GM21526 (cell line): ENCODE results near the gene PTPN11.
"Not testable (repeated sequence)": the region's sequence is repeated elsewhere in the genome, so short reads cannot be mapped to it uniquely, and the experiment has no call there.

Experiments used
- ATAC-seq: cut with Tn5 transposase; IDR thresholded peaks from one replicate; pipeline ENCODE4 v1.9.1; 2021; ENCODE audit warnings: moderate library complexity; ENCODE audit not compliant: unreplicated experiment, low FRiP score

The PTPN11 gene

DNA sequence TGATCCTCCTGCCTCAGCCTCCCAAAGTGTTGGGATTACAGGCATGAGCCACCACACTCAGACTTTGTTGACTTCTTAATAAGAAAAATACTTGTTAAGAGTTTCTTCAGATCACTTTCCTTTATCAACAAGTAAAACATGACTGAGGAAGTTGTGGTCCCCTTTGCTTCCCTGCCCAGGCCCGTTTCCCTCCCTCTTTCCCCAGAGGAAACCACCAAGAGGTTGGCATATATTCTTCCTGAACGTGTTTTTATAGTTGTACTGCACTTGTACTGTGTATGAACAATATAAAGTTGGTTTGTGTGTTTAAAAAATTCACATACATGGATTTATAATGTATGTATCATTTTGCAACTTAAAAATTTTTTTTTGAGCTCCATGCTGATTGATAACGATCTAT is 28.4 kb downstream of the PTPN11 start:
- no peak for ATAC-seq

DNA sequence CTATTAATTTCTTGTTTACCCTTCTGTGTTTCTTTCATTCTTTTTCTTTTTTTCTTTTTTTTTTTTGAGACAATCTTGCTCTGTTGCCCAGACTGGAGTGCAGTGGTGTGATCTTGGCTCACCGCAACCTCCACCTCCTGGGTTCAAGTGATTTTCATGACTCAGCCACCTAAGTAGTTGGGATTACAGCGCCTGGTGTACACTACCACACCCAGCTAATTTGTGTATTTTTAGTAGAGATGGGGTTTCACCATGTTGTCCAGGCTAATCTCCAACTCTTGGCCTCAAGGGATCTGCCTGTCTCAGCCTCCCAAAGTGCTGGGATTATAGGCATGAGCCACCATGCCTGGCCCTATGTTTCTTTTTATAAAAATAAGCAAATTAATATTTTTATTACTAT is 29.4 kb downstream of the PTPN11 start:
- not testable (repeated sequence) for ATAC-seq

DNA sequence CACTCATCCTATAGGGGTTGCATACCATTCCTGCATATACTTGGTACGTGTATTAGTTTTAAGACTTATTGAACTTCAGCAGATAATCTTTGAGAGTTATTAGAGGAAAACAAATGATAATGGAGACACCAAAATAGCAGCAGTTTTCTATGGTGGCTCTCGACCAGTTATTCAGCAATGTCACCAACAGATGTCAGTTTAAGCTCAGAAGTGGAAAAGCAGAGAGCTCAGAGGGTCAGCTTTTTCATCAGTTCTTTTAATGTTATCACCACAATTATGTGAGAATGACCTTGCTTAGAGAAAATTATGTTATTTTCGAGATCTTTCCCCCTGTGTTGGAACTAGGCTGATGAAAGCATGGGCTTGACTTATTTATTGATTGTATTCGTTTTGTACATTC is 32.0 kb downstream of the PTPN11 start:
- ATAC-seq: no peak

- no peak for ATAC-seq
Measured at GRCh38 chr12:112456029-112456428, 37.3 kb downstream of the PTPN11 start.

GRCh38 chr12:112457142-112457541 is 38.4 kb downstream of the PTPN11 start:
- ATAC-seq: not testable (repeated sequence)

GRCh38 chr12:112458330-112458729 is 39.6 kb downstream of the PTPN11 start:
- ATAC-seq: no peak

- ATAC-seq: no peak
Measured at GRCh38 chr12:112458751-112459150, 40.0 kb downstream of the PTPN11 start.

- no peak for ATAC-seq
Measured at GRCh38 chr12:112463478-112463877, 44.7 kb downstream of the PTPN11 start.

DNA sequence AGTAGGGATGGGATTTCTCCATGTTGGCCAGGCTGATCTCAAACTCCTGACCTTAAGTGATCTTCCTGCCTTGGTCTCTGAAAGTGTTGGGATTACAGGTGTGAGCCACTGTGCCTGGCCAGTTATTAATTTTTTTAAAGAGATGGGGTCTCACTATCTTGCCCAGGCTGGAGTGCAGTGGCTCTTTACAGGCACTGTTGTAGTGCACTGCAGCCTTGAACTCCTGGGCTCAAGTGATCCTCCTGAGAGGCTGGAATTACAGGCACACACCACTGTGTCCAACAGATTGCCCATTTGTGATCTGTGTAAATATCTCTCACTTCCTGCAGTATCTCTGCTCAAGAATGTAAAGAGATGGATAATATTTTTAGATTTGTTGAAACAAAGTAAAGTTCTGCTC is 45.9 kb downstream of the PTPN11 start:
- no peak for ATAC-seq

- no peak for ATAC-seq
Measured at GRCh38 chr12:112466011-112466422, 47.3 kb downstream of the PTPN11 start.

- ATAC-seq: no peak
Measured at GRCh38 chr12:112466835-112467234, 48.1 kb downstream of the PTPN11 start.

DNA sequence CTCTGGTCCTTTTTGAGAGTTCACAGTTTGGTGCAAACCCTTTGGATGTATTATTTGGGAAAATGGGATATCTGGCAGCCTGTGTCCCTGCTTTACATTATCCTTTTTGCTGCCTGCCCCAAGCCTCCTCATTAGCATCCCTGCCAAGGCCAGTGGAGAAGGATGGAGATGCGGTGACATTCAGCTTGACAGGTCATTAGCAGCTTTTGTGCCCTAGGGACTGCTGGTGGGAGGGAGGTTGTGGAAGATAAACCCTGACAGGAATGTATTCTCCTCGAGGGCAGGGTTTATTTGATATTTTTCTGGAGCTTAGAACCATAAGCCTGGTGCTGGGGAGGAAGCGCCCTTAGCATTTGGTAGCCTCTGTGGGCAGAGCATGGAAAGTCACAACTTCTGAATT is 49.3 kb downstream of the PTPN11 start:
- no peak for ATAC-seq

DNA sequence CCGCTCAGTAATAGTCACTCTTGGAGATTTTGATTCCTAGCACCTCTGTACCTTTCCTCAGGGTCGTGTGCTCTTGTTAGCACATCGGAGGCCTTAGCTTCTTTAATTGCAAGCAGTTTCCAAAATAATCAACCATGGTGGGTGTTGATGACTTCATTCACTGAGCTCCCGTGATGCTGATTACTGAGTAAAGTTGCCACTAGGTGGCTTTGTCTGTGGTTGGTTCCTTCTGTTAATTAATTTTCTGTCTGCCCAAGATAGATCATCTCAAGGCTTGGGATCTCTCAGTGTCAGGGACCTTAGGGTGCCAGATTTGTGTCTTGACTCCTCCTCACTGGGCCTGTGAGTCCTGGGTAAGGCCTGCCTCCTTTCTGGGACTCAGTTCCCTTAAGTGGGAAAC is 54.3 kb downstream of the PTPN11 start:
- no peak for ATAC-seq

GRCh38 chr12:112479413-112479812 is 60.7 kb downstream of the PTPN11 start:
- ATAC-seq: no peak

DNA sequence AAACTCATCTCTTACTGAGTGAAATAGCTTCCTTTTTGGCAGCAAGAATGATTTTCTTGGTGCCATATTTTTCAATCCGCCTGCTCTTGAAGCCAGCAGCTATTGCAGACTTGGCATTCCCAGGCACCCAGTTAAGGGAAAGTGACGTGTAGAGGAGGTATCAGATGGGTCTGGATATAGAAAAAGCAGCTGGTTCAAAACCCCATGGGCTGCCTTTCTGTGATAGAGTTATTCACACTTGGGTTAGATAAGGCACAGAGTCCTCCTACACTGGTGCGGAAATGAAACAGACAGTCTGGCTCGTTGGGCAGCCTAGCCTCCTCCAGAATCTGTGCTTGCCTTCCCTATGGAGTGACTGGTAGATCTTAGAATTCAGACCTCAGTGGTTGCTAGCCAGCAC is 62.2 kb downstream of the PTPN11 start:
- ATAC-seq: no peak

- no peak for ATAC-seq
Measured at GRCh38 chr12:112482733-112483132, 64.0 kb downstream of the PTPN11 start.

GRCh38 chr12:112486361-112486760 is 67.6 kb downstream of the PTPN11 start:
- no peak for ATAC-seq

- no peak for ATAC-seq
Measured at GRCh38 chr12:112488257-112488876, 69.6 kb downstream of the PTPN11 start.

- ATAC-seq: no peak
Measured at GRCh38 chr12:112489456-112489855, 70.7 kb downstream of the PTPN11 start.

DNA sequence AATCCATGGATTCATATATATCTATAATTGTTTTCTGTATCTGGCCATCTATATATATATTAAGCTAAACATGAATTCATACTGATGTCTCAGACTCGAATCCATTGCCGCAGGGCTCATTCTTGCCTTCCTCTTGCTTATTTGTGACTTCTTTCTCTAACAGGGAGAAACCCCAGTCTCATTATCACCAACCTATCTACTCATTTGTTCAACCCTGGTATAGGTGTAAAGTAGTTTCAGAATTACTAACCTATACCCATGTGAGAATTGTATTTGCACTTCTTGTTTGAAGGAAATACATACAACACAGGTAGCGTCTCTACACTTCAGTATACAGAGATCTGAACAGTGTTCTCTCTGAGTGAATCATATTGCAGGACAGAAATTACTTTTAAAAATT is 77.7 kb downstream of the PTPN11 start:
- peak; percentile 75 for ATAC-seq

- no peak for ATAC-seq
Measured at GRCh38 chr12:112498580-112498979, 79.8 kb downstream of the PTPN11 start.

DNA sequence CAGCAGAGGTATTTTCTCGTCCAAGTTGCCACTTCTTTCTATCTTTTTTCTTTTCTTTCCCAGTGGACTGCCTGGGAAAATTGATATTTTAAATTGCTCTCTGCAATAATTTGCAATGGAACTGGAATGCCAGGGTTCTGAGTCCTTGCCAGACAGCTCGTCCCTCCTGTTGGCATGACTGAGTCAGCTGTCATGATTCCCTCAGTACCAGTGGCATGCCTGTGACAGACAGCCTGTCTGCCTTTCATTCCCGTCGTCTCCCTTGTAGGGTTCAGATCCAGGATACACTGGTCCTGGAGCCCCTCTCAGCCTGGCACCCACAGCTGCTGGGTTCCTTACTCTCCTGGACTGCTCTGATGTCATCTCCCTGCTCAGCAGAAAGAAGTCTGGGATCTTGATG is 84.8 kb downstream of the PTPN11 start:
- ATAC-seq: no peak
